HepG2 (cell line): Measurements from ENCODE around the gene CD7. TPM values are rescaled to one million over a fixed set of nuclear protein-coding genes. Genes with fewer than 3 reads are reported as not detected.

Experiments used
- CENPT ChIP-seq: sonication (generic); formaldehyde crosslinking; IDR thresholded peaks from 2 replicates; pipeline ENCODE4 v1.8.0; 2022; ENCODE audit warnings: low read depth, mild to moderate bottlenecking, moderate library complexity, missing genetic modification reagents
- IKZF5 ChIP-seq: IDR thresholded peaks from 2 replicates; pipeline ENCODE4 v1.6.1; 2018; ENCODE audit warnings: missing genetic modification reagents, mild to moderate bottlenecking, missing compliant biosample characterization
- NFKB2 ChIP-seq: sonication (generic); formaldehyde crosslinking; IDR thresholded peaks from 2 replicates; pipeline ENCODE4 v1.4.0; 2020; ENCODE audit warnings: missing genetic modification reagents, borderline replicate concordance
- POLR2AphosphoS2 ChIP-seq: IDR thresholded peaks from 2 replicates; pipeline ENCODE4 v1.6.1; 2011; ENCODE audit warnings: low read depth, low read length, improper control_type of control experiment
- SMAD1 ChIP-seq: sonication (generic); formaldehyde crosslinking; IDR thresholded peaks from 2 replicates; pipeline ENCODE4 v1.4.0; 2020; ENCODE audit warnings: missing genetic modification reagents, low read depth, mild to moderate bottlenecking, borderline replicate concordance
- SNAPC4 ChIP-seq: sonication (generic); formaldehyde crosslinking; IDR thresholded peaks from 2 replicates; pipeline ENCODE4 v1.4.0; 2020; ENCODE audit warnings: mild to moderate bottlenecking, missing genetic modification reagents
- SRSF1 ChIP-seq: fragments of 200-400 bp; formaldehyde crosslinking; optimal IDR thresholded peaks from 2 replicates; pipeline ENCODE3; 2017; ENCODE audit warnings: mild to moderate bottlenecking, low read depth, low read length, moderate library complexity
- THRA ChIP-seq: sonication (generic); formaldehyde crosslinking; IDR thresholded peaks from 2 replicates; pipeline ENCODE4 v1.4.0; 2020; ENCODE audit warnings: missing genetic modification reagents, borderline replicate concordance
- ZNF230 ChIP-seq: sonication (generic); formaldehyde crosslinking; IDR thresholded peaks from 2 replicates; pipeline ENCODE4 v1.4.0; 2020; ENCODE audit warnings: mild to moderate bottlenecking, missing genetic modification reagents
- ZNF468 ChIP-seq: sonication (generic); formaldehyde crosslinking; IDR thresholded peaks from 2 replicates; pipeline ENCODE4 v1.8.0; 2022; ENCODE audit warnings: mild to moderate bottlenecking, moderate library complexity, missing genetic modification reagents
- ZNF510 ChIP-seq: sonication (generic); formaldehyde crosslinking; IDR thresholded peaks from 2 replicates; pipeline ENCODE4 v1.4.0; 2020; ENCODE audit warnings: low read depth, mild to moderate bottlenecking, missing genetic modification reagents
- ZNF891 ChIP-seq: sonication (generic); formaldehyde crosslinking; IDR thresholded peaks from 2 replicates; pipeline ENCODE4 v1.5.0; 2020; ENCODE audit warnings: mild to moderate bottlenecking, missing genetic modification reagents
- polyA plus RNA-seq, 8 experiments: library from polyadenylated mRNA; depleted of rRNA in 3 of 8; stranded (reverse) in 7 of 8; unstranded in 1 of 8; fragments of >200 nt; fragmentation: Illumina TruSeq in 4 of 8; extraction: Trizol in 4 of 8; gene quantifications; 2 replicates each; pipeline versions ENCODE4 v1.2.1 to v1.2.3, GENCODE V29; 2011 to 2016; ENCODE audit warnings: low read depth in 4 of 8, missing spikeins in 1 of 8, mixed read lengths in 1 of 8; ENCODE audit not compliant: insufficient read depth in 1 of 8
- total RNA-seq, 5 experiments: library from RNA; depleted of rRNA; stranded (reverse); fragments of >200 nt; fragmentation: Illumina TruSeq; extraction: Trizol; gene quantifications; 2 replicates each; pipeline ENCODE4 v1.2.3, GENCODE V29; 2016; ENCODE audit warnings: low read depth in 1 of 5
- TF ChIP-seq, protein P1 (sequence below): sonication (generic); formaldehyde crosslinking; IDR thresholded peaks from 2 replicates; pipeline ENCODE4 v1.9.0; 2021; ENCODE audit warnings: mild to moderate bottlenecking, missing genetic modification reagents

CD7 gene
- total and polyA plus RNA-seq, 2 of the 13 experiments (the other 11 are each of a cell fraction or from before 2014, with no cell fraction given), result 67.6 to 76.4 TPM

- peak; percentile 14; the same call in 1 of the 2 replicates for TF ChIP-seq CENPT (CRISPR knock-in tag)
- TF ChIP-seq, protein P1, sequence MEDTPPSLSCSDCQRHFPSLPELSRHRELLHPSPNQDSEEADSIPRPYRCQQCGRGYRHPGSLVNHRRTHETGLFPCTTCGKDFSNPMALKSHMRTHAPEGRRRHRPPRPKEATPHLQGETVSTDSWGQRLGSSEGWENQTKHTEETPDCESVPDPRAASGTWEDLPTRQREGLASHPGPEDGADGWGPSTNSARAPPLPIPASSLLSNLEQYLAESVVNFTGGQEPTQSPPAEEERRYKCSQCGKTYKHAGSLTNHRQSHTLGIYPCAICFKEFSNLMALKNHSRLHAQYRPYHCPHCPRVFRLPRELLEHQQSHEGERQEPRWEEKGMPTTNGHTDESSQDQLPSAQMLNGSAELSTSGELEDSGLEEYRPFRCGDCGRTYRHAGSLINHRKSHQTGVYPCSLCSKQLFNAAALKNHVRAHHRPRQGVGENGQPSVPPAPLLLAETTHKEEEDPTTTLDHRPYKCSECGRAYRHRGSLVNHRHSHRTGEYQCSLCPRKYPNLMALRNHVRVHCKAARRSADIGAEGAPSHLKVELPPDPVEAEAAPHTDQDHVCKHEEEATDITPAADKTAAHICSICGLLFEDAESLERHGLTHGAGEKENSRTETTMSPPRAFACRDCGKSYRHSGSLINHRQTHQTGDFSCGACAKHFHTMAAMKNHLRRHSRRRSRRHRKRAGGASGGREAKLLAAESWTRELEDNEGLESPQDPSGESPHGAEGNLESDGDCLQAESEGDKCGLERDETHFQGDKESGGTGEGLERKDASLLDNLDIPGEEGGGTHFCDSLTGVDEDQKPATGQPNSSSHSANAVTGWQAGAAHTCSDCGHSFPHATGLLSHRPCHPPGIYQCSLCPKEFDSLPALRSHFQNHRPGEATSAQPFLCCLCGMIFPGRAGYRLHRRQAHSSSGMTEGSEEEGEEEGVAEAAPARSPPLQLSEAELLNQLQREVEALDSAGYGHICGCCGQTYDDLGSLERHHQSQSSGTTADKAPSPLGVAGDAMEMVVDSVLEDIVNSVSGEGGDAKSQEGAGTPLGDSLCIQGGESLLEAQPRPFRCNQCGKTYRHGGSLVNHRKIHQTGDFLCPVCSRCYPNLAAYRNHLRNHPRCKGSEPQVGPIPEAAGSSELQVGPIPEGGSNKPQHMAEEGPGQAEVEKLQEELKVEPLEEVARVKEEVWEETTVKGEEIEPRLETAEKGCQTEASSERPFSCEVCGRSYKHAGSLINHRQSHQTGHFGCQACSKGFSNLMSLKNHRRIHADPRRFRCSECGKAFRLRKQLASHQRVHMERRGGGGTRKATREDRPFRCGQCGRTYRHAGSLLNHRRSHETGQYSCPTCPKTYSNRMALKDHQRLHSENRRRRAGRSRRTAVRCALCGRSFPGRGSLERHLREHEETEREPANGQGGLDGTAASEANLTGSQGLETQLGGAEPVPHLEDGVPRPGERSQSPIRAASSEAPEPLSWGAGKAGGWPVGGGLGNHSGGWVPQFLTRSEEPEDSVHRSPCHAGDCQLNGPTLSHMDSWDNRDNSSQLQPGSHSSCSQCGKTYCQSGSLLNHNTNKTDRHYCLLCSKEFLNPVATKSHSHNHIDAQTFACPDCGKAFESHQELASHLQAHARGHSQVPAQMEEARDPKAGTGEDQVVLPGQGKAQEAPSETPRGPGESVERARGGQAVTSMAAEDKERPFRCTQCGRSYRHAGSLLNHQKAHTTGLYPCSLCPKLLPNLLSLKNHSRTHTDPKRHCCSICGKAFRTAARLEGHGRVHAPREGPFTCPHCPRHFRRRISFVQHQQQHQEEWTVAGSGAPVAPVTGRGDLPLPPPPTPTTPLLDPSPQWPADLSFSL, result peak; percentile 62; the same call in 1 of the 2 replicates
- TF ChIP-seq SNAPC4 (CRISPR knock-in tag), result peak; percentile 63
- TF ChIP-seq ZNF510 (CRISPR knock-in tag), result peak; percentile 92; the same call in 1 of the 2 replicates
- 0 out of 2 replicates have a peak, but pooled peaks have one; percentile 47 for TF ChIP-seq POLR2AphosphoS2
- peak; percentile 72 for TF ChIP-seq ZNF891 (CRISPR knock-in tag)
- TF ChIP-seq NFKB2 (CRISPR knock-in tag), result peak; percentile 92; the same call in 1 of the 2 replicates
- 0 out of 2 replicates have a peak, but pooled peaks have one; percentile 24 for TF ChIP-seq SMAD1
- peak; percentile 90 for TF ChIP-seq SRSF1
- TF ChIP-seq ZNF468, result 0 out of 2 replicates have a peak, but pooled peaks have one; percentile 53
- peak; percentile 79 for TF ChIP-seq THRA (CRISPR knock-in tag)
- peak; percentile 81; the same call in 1 of the 2 replicates for TF ChIP-seq ZNF230 (CRISPR knock-in tag)
- TF ChIP-seq IKZF5 (CRISPR knock-in tag), result peak; percentile 92
Measured at GRCh38 chr17:82273327-82274133, 43.9 kb downstream of the CD7 start, which contains the start of gene CSNK1D (continued).
